HepG2 (cell line): Measurements from ENCODE around the gene AKIRIN1.

Source experiments
- ETV6 ChIP-seq: sonication (generic); formaldehyde crosslinking; conservative IDR thresholded peaks from 2 replicates; pipeline ENCODE4 v1.4.0; 2020; ENCODE audit warnings: missing genetic modification reagents
- KMT2B ChIP-seq: IDR thresholded peaks from 2 replicates; pipeline ENCODE4 v1.6.1; 2016; ENCODE audit warnings: missing genetic modification reagents, missing compliant biosample characterization
- RFX1 ChIP-seq: fragments of 450-650 bp; IDR thresholded peaks from 2 replicates; pipeline ENCODE4 v1.6.1; 2017
- YY1 ChIP-seq: IDR thresholded peaks from 2 replicates; pipeline ENCODE4 v1.6.1; 2011; ENCODE audit warnings: low read length, low read depth, moderate library complexity, mild to moderate bottlenecking; ENCODE audit not compliant: insufficient read depth, insufficient replicate concordance
- ZFP36L1 ChIP-seq: sonication (generic); formaldehyde crosslinking; IDR thresholded peaks from 2 replicates; pipeline ENCODE4 v1.8.0; 2022; ENCODE audit warnings: mild to moderate bottlenecking, missing genetic modification reagents, moderate library complexity
- TF ChIP-seq, protein P1 (sequence below): sonication (generic); formaldehyde crosslinking; IDR thresholded peaks from 2 replicates; pipeline ENCODE4 v1.5.1; 2020; ENCODE audit warnings: missing genetic modification reagents, mild to moderate bottlenecking, borderline replicate concordance

DNA sequence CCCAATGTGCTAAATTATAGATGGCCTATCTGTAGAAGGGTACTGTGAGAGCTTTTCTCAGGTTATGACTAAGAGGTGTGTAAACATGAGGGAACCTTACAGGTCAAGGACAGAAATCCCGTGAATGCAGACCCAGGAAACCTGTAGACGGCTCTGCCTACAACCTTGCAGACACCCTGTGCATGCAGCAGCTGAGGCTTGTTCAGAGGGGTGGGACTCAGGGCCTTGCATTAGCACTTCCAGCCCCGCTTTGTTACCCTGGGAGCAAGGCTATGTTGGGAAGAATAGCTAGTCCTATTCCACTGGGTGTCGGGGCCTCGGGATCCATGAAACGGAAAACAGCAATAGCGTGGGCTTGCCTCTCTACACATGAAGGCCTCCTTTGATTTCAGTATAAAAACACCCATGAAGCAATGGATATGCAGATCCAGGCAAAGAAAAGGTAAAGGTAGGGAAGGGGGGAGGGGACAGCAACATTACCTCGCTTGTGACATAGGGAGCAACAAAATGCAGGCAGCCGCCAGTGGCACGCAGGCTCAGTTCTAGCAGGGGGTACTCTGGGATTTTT lies 25.6 kb downstream of the AKIRIN1 start:
- TF ChIP-seq ETV6 (no peak), ZFP36L1 (CRISPR knock-in tag) (no peak), KMT2B (no peak), RFX1 (no peak), YY1 (no peak)
- TF ChIP-seq, protein P1, sequence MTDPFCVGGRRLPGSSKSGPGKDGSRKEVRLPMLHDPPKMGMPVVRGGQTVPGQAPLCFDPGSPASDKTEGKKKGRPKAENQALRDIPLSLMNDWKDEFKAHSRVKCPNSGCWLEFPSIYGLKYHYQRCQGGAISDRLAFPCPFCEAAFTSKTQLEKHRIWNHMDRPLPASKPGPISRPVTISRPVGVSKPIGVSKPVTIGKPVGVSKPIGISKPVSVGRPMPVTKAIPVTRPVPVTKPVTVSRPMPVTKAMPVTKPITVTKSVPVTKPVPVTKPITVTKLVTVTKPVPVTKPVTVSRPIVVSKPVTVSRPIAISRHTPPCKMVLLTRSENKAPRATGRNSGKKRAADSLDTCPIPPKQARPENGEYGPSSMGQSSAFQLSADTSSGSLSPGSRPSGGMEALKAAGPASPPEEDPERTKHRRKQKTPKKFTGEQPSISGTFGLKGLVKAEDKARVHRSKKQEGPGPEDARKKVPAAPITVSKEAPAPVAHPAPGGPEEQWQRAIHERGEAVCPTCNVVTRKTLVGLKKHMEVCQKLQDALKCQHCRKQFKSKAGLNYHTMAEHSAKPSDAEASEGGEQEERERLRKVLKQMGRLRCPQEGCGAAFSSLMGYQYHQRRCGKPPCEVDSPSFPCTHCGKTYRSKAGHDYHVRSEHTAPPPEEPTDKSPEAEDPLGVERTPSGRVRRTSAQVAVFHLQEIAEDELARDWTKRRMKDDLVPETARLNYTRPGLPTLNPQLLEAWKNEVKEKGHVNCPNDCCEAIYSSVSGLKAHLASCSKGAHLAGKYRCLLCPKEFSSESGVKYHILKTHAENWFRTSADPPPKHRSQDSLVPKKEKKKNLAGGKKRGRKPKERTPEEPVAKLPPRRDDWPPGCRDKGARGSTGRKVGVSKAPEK (CRISPR knock-in tag) = no peak
